Fibroblast of villous mesenchyme (primary cell): ENCODE data around the gene P2RX7. TPM values are rescaled to one million over a fixed set of nuclear protein-coding genes. Genes with fewer than 3 reads are reported as not detected.

Experiments
- DNase-seq: peaks from one replicate; pipeline ENCODE4 v3.0.0-alpha.2; 2010; ENCODE audit warnings: low read depth
- H3K4me3 ChIP-seq: 2 replicates; pipeline ENCODE4 v1.5.1; 2011; ENCODE audit warnings: low read depth, mild to moderate bottlenecking, low read length
- total RNA-seq: library from RNA; depleted of rRNA; stranded (reverse); fragments of >200 nt; gene quantifications from 2 replicates; pipeline ENCODE4 v1.2.3, GENCODE V29; 2012
- TF ChIP-seq, protein P1 (sequence below): IDR thresholded peaks from 2 replicates; pipeline ENCODE4 v1.5.1; 2012; ENCODE audit warnings: low read depth, mild to moderate bottlenecking, low read length; ENCODE audit not compliant: insufficient read depth

Gene P2RX7
- total RNA-seq, 1 donor = 0.43 TPM

DNA sequence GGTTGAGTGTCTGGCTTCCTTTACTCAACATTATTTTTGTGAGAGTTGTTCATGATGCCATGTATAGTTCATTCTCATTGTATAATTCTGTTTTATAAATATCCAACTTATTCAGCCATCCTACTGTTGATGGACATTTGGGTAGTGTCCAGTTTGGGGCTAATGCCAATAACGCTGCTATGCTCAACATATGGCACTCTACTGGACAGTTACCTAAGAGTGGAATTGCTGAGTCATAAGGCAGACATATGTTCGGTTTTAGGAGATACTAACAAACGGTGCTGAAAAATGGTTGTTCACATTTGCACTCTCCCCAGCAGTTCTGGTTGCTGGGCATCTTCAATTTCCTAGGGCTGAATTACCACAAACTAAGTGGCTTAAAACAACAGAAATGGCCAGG lies 48.5 kb downstream of the P2RX7 start:
- TF ChIP-seq, protein P1, sequence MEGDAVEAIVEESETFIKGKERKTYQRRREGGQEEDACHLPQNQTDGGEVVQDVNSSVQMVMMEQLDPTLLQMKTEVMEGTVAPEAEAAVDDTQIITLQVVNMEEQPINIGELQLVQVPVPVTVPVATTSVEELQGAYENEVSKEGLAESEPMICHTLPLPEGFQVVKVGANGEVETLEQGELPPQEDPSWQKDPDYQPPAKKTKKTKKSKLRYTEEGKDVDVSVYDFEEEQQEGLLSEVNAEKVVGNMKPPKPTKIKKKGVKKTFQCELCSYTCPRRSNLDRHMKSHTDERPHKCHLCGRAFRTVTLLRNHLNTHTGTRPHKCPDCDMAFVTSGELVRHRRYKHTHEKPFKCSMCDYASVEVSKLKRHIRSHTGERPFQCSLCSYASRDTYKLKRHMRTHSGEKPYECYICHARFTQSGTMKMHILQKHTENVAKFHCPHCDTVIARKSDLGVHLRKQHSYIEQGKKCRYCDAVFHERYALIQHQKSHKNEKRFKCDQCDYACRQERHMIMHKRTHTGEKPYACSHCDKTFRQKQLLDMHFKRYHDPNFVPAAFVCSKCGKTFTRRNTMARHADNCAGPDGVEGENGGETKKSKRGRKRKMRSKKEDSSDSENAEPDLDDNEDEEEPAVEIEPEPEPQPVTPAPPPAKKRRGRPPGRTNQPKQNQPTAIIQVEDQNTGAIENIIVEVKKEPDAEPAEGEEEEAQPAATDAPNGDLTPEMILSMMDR = no peak
- no peak overlapping the region for H3K4me3 ChIP-seq
- peak; percentile 60 for DNase-seq

DNA sequence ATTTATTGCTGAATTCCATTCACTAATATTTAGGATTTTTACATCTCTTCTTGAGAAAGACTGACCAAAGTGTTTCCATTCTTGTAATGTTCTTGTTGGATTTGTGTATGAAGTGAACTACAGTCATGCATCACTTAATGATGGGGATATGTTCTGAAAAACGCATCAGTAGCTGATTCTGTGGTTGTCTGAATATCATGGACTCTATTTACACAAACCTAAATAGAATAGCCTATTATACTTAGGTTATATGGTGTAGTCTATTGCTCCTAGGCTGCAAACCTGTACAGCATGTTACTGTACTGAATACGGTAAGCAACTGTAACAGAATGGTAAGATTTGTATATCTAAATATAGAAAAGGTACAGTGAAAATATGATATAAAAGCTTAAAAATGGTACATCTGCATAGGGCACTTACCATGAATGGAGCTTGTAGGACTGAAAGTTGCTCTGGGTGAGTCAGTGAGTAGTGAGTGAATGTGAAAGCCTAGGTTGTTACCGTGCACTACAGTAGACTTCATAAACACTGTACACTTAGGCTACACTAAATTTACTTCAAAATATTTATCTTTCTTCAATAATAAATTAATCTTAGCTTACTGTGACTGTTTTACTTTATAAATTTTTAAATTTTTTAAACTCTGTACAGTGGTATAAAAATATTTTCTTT lies 49.7 kb downstream of the P2RX7 start:
- TF ChIP-seq, protein P1 = no peak
- no peak for DNase-seq
- H3K4me3 ChIP-seq = no peak overlapping the region

DNA sequence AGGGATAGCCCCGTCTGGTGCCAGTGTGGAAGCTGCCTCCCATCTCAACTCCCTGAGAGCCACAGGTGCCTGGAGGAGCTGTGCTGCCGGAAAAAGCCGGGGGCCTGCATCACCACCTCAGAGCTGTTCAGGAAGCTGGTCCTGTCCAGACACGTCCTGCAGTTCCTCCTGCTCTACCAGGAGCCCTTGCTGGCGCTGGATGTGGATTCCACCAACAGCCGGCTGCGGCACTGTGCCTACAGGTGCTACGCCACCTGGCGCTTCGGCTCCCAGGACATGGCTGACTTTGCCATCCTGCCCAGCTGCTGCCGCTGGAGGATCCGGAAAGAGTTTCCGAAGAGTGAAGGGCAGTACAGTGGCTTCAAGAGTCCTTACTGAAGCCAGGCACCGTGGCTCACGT lies 51.7 kb downstream of the P2RX7 start:
- TF ChIP-seq, protein P1 = no peak
- DNase-seq = no peak
- H3K4me3 ChIP-seq = no peak overlapping the region

DNA sequence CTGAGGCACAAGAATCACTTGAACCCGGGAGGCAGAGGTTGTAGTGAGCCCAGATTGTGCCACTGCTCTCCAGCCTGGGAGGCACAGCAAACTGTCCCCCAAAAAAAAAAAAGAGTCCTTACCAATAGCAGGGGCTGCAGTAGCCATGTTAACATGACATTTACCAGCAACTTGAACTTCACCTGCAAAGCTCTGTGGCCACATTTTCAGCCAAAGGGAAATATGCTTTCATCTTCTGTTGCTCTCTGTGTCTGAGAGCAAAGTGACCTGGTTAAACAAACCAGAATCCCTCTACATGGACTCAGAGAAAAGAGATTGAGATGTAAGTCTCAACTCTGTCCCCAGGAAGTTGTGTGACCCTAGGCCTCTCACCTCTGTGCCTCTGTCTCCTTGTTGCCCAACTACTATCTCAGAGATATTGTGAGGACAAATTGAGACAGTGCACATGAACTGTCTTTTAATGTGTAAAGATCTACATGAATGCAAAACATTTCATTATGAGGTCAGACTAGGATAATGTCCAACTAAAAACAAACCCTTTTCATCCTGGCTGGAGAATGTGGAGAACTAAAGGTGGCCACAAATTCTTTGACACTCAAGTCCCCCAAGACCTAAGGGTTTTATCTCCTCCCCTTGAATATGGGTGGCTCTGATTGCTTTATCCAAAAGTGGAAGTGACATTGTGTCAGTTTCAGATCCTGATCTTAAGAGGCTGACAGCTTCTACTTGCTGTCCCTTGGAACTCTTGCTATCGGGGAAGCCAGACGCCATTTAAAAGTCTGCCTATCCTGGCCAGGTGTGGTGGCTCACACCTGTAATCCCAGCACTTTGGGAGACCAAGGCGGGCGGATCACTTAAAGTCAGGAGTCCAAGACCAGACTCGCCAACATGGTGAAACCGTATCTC lies 52.6 kb downstream of the P2RX7 start:
- no peak overlapping the region for H3K4me3 ChIP-seq
- no peak for DNase-seq
- TF ChIP-seq, protein P1 = no peak

DNA sequence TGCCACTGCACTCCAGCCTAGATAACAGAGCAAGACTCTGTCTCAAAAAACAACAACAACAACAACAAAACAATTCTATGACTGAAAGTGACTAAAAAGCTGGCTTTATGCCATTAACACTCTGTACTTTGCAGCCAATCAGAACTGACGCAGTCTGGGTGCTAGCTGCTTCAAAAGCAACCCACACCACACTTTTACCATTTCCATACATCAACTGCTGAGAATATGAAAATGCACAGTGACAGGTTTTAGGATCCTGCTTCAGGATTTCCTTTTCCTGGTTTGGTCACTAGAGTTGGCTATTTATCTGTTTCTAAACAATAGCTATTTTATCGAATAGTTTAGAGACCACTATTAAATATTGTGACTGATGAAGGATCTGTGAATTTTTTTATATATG lies 54.1 kb downstream of the P2RX7 start:
- H3K4me3 ChIP-seq = no peak overlapping the region
- no peak for DNase-seq
- TF ChIP-seq, protein P1 = no peak

GRCh38 chr12:121187501-121187900 lies 54.8 kb downstream of the P2RX7 start:
- TF ChIP-seq, protein P1 = no peak
- DNase-seq = no peak
- H3K4me3 ChIP-seq = no peak overlapping the region
